ENCODE data around the gene SLC6A3. TPM values are rescaled to one million over a fixed set of nuclear protein-coding genes. Genes with fewer than 3 reads are reported as not detected.

Gene SLC6A3
- polyA plus RNA-seq, 10 donors: 0.05 TPM; not detected in 8

DNA sequence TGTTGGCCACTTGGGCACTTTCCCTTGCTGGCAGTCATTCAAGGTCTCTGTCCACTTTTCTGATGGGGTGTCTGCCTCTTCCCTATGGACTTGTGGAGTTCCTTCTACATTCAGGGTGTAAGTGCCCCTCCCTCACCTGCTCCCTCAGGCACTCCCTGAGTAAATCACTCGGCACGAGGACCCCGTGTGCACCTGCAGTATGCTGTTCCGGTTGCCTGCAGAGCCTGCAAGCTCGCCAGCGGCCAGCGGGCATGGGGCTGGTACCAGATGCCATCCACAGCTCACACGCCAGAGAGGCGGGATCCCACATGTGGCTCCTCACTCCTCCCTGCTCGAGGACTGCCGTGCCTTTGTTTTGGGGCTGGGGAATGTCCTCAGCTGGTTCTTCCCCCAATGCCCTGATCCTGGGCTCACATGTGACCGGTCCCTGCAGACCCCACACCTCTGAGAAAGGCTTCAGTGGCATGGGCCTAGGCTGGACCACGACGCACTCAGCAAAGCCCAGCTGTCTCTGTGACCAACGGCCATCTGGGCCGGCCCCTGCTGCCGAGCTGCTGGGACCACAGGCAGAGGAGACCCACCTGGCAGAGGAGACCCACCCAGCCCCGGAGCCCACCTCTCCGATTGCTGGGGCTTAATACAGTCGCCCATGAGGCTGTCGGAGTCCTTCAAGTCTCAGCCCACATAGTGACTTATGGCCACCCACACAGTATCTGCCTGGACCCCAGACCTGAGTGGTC lies 54.2 kb downstream of the SLC6A3 start:
- no peak for DNase-seq

DNA sequence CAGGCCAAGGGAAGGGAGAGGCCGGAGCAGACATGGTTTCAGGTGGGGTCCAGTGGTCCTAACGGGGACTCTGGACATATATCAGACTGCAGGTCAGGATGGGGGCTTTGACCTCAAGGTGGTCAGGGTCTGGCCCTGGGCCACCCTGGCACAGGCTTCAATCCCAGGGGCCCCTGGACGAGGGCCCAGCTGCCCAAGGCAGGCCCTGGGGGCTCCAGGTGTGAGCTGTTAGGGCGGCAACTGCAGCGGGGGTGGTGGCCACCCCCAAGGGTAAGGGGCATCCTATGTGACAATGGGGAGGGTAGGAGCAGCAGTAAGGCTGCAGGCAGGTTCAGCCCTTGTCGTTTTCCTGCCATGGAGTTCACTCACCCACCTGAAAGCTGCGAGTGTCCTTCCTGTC lies 54.9 kb downstream of the SLC6A3 start:
- no peak for DNase-seq

- DNase-seq: no peak
These were observed 56.8 kb downstream of the SLC6A3 start for GRCh38 chr5:1388383-1388967.

DNA sequence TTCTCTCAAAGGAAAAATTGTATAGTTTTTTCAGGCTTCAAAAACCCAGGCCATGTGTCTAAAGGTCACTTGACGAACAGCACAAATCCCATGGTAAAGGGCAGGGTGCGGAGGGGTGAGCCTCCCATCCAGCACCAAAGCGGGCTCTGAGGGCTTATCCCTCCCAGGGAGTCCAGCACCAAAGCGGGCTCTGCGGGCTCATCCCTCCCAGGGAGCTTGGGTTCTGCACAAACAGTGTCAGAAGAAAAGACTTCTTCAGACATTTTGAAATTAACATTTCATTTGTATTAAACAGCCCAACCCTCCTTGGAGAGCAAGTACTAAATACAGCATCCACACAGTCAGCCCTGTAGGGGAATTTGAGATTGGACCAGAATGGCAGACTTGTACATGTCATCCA lies 57.4 kb downstream of the SLC6A3 start:
- DNase-seq: no peak

DNA sequence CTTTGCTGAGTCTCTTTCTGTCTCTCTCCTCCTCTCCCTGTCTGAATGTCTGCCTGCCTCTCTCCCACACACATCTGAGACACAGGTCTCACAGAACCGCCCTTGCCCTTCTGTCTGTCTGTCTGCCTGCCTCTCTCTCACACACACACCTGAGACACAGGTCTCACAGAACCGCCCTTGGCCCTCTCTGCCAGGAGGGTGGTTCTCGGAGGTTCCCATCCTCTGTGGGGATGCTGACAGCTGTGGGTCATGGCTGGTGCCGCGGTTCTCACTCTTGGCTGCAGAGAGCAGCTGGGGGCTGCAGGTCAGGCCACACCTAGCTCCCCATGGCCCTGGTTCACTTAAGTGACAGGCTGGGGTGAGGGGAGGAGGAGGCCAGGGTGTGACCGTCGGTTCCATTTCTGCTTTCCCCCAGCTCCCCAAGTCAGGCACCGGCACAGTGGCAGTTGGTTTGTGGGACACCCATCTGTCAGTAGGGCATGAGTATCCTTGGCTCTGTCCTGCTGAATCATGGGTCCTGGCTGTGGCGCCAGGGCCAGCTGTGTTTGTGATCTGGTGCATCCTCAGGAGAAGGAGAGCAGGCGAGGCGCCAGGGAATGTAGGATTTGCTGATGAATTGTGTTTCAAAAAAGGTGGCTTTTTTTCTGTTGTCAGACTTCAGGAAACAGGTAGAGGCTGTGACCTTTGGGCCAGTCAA lies 58.0 kb downstream of the SLC6A3 start:
- DNase-seq: no peak

DNA sequence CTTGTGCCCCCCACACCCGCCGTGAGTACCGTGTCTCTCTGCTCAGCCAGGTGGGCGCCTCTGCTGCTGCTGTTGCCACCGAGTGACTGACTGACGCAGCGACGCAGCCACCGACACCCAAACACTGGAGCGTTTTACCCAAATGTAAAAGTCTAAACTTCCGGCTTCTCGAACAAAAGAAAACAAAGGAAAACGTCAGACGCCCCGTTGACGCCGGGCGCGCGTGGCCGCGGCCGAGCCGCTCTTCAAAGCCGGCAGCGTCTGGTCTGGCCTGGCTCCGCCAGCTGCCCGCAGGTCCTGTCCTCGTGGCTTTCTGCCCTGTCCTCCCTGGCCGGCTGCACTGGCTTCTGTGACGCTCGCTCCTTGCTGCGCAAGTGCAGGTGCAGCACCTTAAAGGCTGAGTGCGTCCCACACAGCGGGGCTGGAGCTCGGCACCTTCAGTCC lies 58.9 kb downstream of the SLC6A3 start:
- DNase-seq: peak in 2 of 3 donors; percentile 34 to 55

GRCh38 chr5:1385395-1386273 lies 59.6 kb downstream of the SLC6A3 start:
- DNase-seq: peak in 2 of 3 donors; percentile 43 to 74

GRCh38 chr5:1384521-1384920 lies 60.7 kb downstream of the SLC6A3 start:
- DNase-seq: no peak

GRCh38 chr5:1383886-1384401 lies 61.3 kb downstream of the SLC6A3 start:
- DNase-seq: no peak

- DNase-seq: no peak
These were observed 61.9 kb downstream of the SLC6A3 start for GRCh38 chr5:1383344-1383743.

DNA sequence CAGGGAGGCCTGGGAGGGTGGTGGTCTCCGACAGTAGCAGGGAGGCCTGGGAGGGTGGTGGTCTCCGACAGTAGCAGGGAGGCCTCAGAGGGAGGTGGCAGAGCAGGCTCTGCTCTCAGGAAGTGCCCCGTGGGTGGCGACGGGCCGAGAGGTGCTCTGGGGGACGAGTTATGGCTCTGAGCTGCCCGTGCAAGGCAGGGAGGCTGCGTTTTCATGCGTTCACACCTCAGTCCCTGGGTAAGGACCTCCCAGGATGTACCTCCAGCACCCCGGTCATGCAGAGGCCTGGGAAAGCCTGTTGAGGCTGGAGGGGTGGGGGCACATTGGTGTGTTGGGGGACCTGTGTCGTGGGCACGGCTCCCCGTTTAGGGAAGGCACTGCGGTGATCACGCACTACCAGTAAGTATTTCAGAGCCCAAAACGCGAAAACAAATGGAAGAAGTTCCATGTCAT lies 63.0 kb downstream of the SLC6A3 start:
- no peak for DNase-seq

GRCh38 chr5:1381370-1382247 lies 63.6 kb downstream of the SLC6A3 start:
- DNase-seq: no peak

GRCh38 chr5:1380910-1381309 lies 64.3 kb downstream of the SLC6A3 start:
- peak in 2 of 3 donors; percentile 34 to 42 for DNase-seq

DNA sequence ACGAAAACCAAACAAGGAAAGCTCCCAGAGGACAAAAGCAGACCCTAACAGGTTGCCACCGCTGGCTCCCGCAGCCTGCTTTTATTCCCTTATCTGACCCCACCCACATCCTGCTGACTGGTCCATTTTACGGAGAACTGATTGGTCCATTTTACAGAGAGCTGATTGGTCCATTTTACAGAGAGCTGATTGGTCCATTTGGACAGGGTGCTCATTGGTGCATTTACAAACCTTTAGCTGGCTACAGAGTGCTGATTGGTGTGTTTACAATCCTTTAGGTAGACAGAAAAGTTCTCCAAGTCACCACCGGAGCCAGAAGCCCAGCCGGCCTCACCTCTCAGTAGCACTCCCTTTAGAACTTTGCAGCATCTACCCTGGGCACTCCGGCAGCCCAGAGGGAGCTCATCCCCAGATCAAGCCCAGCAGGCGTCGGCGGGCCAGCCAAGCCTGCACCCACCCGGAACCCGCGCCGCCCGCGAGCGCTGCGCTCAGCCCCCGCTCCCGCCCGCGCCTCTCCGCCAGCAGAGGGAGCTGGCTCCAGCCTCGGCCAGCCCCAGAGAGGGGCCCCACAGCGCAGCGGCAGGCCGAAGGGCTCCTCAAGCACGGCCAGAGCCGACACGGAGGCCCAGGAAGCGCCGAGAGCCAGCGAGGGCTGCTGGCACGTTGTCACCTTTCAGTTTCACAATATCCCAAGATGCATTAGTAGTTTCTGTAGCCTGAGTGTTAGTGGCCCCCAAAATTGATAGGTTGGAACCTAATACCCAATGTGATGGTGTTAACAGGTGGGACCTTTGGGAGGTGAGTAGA lies 65.0 kb downstream of the SLC6A3 start:
- DNase-seq: peak in 2 of 3 donors; percentile 23 to 64

GRCh38 chr5:1378866-1379659 lies 66.2 kb downstream of the SLC6A3 start:
- DNase-seq: no peak

GRCh38 chr5:1378096-1378495 lies 67.1 kb downstream of the SLC6A3 start:
- DNase-seq: no peak

GRCh38 chr5:1376981-1377380 lies 68.3 kb downstream of the SLC6A3 start:
- DNase-seq: peak in 2 of 3 donors; percentile 14 to 34
